Measurements from ENCODE around the gene SUSD4.

- TF ChIP-seq EZH2 (IDR thresholded peaks at IDR 0.05) (no peak), CTCF (IDR thresholded peaks at IDR 0.05) (no peak), EZH2phosphoT487 (IDR thresholded peaks at IDR 0.05) (no peak)
Observed at GRCh38 chr1:223402790-223403142, 38.8 kb upstream of the SUSD4 start.
